GM21529 (cell line): ENCODE measurements around the gene FSHB.
"Not testable (repeated sequence)": the region's sequence is repeated elsewhere in the genome, so short reads cannot be mapped to it uniquely, and the experiment has no call there.

ENCODE experiments used
- ATAC-seq: cut with Tn5 transposase; IDR thresholded peaks from one replicate; pipeline ENCODE4 v1.9.1; 2021; ENCODE audit not compliant: unreplicated experiment

FSHB gene

GRCh38 chr11:30261821-30262220 lies 31.0 kb downstream of the FSHB start:
- no peak for ATAC-seq

GRCh38 chr11:30268638-30269037 lies 37.8 kb downstream of the FSHB start:
- not testable (repeated sequence) for ATAC-seq

- no peak for ATAC-seq
Measured at GRCh38 chr11:30270671-30271070, 39.9 kb downstream of the FSHB start.

- no peak for ATAC-seq
Measured at GRCh38 chr11:30277176-30277575, 46.4 kb downstream of the FSHB start.

- ATAC-seq: no peak
Measured at GRCh38 chr11:30279796-30280195, 49.0 kb downstream of the FSHB start.

- peak; percentile 18 for ATAC-seq
Measured at GRCh38 chr11:30281476-30282288, 50.9 kb downstream of the FSHB start.

- ATAC-seq: peak; percentile 90
Measured at GRCh38 chr11:30282289-30282631, 51.4 kb downstream of the FSHB start.
